ENCODE data around the gene HIP1.
A peak's percentile ranks its signal among the peaks of the same experiment; 100 is the strongest.
"Not testable (repeated sequence)": the region's sequence is repeated elsewhere in the genome, so short reads cannot be mapped to it uniquely, and the experiment has no call there.

HIP1 gene

DNA sequence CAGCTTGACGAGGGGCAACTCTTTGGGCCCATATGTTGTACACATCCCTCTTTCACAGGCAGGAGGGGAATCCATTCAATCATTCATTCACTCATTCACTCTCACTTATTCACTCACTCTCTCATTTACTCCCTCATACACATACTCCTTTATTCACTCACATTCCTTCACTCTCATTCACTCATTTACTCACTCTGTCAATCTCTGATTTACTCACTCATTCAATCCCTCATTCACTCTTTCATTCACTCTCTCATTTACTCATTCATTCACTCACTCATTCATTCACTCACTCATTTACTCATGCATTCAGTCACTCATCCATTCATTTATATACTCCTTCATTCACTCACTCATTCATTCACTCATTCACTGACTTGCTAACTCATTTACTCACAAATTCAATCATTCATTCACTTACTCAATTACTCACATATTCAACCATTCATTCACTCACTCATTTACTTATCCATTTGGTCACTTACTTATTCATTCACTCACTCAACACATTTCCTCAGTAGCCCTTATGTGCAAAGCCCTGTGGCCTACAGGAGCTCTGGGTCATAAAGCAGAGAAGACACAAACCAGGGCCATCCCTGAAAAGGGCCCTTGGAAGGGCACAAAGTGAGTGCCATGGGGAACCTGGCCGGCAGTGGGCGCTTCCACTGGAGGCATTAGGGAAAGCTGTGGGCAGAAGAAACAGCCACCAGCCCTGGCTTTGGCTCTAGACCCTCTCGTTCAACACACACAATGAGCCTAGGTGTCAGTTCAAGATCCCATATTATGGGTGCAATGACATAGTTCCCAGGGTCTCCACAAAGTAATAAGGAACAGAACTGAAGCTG is 26.0 kb downstream of the HIP1 start:
- no peak for DNase-seq

DNA sequence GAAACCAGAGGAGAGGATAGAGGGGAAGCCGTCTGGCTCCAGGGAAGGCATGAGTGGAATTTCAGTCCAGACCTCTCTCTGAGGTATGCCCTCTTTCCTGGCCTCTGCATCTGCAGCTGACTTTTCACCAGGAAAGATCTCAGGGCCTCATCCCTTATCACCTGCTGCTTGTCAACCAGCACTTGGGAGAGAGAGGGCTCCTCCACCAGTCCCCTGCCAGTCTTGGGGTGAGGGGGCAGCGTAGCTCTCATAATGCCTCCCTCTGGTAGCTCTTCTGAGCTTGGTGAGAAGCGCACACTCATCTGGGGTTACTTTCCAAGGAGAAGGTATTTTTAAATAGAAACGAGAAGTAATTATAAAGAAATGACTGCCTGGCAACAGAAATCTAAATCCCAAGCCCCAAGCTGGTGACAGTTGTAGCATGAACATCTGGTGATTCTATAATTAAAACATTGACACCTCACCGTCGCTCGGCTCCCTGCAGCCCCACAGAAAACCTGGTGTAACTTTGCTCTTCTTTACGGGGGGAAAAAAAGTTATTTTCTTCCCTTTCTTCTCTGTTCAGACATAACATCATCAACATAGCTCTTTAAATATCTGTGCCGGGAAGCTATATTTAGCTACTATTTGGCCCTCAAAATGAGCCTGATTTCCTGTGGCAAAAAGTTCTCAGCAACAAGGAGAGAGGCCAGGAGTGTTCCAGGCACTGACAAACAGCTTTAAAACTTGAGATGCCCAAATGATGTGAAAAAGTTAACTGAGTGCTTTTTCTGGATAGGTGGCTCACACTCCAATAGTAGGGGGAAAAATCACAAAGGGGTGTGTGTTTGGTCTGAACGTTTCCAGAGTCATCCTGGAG is 26.9 kb downstream of the HIP1 start:
- DNase-seq: peak; percentile 45

DNA sequence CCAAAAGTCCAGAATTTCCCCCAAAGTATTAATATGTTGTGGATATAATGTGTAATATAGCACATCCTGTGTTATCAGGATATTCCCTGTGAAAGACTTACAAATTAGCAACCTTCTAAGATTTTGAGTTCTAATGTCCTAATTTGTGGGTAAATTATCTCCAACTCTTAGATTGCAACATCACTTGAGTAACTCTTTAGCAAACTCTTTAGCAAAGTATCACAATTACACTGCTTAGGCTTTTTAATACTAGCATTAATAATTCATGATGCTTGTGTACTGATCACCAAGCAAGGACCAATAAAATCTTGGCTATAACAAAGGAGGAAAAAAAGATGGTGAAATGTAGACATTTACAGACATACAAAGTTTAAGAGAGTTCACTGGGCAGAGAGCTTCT is 27.7 kb downstream of the HIP1 start:
- DNase-seq: peak; percentile 30

DNA sequence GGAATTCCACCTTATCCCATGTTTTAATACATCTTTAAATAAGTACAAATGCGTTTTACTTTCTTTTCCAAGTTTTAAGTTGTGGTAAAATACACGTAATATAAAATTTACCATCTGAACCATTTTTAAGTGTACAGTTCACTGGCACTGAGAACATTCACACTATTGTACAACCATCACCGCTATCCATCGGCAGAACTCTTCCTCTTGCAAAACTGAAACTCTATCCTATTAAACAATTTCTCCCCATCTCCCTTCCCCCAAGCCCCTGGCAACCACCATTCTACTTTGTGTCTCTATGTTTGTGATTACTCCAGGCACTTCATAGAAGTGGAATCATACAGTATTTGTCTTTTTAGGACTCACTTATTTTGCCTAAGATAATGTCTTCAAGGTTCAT is 33.8 kb downstream of the HIP1 start:
- no peak for DNase-seq

DNA sequence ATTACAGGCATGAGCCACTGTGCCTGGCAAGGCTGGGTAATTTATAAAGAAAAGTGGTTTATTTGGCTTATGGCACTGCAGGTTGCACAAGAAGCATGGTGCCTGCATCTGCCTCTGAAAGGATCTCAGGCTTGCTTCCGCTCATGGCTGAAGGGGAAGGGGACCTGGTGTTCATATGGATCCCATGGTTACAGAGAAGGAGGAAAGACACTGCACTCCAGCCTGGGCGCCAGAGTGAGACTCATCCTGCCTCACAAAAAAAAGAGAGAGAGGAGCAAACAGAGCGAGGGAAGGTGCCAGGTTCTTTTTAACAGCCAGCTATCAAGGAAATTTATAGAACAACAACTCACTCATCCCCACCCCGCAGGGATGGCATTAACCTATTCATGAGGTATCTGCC is 36.2 kb downstream of the HIP1 start:
- no peak for DNase-seq

DNA sequence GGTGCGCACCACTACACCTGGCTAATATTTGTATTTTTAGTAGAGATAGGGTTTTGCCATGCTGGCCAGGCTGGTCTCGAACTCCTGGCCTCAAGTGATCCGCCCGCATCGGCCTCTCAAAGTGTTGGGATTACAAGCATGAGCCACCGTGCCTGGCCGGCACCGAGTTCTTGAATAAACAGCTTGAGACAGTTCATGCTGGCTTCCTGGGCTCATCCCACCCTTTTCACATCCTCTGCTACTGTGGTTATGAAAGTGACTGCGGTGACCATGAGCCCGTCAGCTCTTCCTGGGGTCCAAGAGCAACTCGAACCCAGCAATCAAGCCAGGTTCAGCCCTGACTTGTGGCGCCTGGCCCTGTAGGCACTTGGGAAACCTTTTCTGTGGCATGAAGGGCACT is 38.7 kb downstream of the HIP1 start:
- no peak for DNase-seq

DNA sequence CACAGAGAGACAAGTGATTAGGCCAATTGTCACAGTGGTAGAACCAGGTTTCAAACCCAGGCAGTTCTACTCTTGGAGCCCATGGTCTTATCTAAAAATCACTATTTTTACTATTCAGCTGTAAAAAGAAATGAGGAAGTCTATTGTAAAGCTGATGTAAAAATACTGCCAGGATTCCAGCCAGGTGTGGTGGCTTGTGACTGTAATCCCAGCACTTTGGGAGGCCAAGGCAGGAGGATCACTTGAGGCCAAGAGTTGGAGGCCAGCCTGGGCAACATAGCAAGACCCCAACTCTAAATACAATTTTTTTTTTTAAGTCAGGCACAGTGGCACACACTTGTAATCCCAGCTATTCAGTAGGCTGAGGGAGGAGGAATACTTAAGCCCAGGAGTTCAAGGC is 40.4 kb downstream of the HIP1 start:
- no peak for DNase-seq

DNA sequence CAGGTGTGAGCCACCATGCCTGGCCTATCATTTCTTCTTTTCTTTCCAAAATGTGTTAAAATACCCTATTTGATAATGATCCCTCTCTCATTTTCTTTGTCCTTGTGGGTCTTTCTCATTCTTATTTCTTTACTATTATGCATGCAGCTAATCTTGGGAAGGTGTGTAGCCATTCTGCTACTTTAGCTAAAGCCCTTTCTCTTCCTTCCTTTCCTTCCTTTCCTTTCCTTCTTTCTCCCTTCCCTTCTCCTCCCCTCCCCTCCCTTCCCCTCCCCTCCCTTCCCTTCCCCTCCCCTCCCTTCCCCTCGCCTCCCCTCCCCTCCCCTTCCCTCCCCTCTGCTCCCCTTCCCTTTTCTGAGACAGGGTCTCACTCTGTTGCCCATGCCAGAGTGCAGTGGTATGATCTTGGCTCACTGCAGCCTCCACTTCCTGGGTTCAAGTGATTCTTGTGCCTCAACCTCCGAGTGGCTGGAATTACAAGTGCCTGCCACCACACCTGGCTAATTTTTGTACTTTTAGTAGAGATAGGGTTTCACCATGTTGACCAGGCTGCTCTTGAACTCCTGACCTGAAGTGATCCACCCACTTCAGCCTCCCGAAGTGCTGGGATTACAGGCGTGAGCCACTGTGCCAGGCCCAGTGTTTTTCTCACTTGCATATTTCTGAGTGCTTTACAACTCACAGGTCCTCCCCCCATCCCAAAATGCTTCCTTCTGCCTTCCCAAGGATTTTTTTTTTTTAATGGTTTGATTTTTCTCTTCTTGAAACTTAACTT is 42.3 kb downstream of the HIP1 start:
- no peak for DNase-seq

DNA sequence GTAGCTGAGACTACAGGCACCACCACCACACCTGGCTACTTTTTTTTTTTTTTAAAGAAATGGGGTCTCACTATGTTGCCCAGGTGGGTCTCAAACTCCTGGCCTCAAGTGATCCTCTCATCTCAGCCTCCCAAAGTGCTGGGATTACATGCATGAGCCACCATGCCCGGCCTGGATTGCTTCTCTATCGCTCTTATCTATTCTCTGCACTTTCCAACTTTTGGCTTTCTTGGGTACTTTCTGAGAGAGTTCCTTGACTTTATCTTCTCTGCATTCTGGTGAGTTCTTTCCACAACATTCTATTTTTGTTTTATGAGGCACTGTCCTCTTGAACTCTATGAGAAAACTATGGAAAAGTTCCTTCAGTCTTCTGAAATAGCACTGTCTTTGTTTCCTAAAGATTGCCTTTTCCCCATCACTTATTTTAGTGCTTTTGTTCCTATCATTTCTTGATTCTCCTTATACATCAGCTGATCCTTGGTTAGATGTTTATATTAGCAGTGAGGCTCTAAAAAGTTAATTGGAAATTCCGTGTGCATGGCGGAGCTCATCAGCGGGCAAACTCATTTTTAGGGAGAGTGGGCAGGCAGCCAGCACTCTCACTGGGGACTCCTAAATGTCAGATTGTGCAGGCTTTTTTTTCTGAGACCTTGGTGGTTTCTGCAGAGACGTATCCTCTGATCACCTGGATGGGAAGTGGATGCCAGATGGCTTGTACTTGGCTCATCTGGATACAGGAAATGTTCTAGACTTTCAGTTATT is 43.9 kb downstream of the HIP1 start:
- peak; percentile 67 for DNase-seq

DNA sequence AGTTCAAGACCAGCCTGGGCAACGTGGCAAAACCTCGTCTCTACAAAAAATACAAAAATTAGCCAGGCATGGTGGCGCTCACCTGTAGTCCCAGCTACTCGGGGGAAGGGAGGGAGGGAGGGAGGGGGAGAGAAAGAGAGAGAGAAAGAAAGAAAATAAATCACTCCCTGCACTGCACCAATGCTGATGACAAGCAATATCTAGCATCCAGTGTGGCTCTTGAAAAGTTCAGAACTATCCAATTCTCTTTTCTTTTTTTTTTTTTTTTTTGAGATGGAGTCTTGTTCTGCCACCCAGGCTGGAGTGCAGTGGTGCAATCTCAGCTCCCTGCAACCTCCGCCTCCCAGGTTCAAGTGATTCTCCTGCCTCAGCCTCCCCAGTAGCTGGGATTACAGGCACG is 45.1 kb downstream of the HIP1 start:
- DNase-seq: not testable (repeated sequence)

DNA sequence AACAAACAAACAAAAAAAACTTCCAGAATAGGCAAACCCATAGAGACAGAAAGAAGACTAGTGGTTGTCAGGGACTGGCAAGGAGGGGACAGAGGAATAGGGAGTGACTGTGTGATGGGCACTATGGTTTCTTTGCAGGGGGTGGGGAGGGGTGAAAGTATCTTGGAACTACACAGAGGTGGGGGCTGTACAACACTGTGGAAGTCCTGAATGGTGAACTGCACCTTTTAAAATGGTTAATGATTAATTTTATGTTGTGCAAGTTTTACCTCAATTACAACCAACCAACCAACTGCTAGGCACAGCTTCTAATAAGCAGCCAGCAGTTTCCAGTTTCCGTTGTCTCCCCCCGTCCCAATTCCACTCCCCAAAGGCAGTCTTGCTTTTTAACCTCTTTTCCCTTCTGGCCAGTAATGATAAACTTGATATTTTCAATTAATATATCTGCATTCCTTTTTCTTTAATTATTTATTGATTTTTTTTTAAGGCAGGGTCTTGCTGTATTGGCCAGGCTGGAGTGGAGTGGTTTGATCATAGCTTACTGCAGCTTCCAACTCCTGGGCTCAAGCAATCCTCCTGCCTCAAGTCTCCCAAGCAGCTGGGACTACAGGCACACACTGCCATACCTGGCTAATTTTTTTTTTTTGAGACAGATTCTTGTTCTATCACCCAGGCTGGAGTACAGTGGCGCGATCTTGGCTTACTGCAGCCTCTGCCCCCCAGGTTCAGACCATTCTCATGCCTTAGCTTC is 46.8 kb downstream of the HIP1 start:
- no peak for DNase-seq

DNA sequence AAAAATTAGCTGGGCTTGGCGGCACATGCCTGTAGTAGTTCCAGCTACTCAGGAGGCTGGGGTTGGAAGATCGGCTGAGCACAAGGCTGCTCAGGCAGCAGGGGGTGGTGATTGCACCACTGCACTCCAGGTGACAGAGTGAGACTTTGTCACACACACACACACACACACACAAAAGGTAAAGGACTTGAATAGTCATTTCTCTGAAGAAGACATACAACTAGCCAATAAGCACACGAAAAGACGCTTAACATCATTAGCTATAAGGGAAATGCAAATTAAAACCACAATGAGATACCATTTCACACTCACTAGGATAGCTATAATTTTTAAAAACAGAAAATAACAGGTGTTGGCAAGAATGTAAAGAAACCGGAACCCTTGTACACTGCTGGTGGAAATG is 48.6 kb downstream of the HIP1 start:
- no peak for DNase-seq

DNA sequence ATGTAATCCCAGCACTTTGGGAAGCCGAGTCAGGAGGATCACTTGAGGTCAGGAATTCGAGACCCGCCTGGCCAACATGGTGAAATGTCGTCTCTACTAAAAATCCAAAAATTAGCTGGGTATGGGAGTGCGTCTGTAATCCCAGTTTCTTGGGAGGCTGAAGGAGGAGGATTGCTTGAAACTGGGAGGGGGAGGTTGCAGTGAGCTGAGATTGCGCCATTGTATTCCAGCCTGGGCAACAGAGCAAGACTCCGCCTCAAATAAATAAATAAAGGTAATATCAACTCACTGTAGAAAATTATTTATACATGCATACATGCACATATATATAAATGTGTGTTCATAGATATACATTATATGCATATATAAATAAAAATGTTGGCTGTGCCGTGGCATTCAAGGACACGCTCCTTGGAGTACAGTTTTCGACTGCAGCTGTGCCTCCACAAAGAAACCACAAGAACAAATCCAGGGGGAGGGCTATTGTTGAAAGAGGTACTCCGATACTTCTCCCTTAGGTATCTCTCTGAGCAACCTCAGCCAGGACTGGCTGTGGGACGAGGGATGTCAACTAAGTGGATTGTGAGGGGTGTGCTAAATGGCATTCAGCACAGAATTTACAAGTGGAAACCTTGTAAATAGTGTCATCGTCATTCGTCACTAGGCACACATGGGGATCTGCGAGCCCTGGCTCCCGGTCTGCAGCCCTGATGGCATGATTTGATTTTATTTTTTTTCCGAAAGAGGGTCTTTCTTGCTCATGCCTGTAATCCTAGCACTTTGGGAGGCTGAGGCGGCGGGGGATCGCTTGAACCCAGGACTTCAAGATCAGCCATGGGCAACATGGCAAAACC is 49.3 kb downstream of the HIP1 start:
- DNase-seq: no peak

DNA sequence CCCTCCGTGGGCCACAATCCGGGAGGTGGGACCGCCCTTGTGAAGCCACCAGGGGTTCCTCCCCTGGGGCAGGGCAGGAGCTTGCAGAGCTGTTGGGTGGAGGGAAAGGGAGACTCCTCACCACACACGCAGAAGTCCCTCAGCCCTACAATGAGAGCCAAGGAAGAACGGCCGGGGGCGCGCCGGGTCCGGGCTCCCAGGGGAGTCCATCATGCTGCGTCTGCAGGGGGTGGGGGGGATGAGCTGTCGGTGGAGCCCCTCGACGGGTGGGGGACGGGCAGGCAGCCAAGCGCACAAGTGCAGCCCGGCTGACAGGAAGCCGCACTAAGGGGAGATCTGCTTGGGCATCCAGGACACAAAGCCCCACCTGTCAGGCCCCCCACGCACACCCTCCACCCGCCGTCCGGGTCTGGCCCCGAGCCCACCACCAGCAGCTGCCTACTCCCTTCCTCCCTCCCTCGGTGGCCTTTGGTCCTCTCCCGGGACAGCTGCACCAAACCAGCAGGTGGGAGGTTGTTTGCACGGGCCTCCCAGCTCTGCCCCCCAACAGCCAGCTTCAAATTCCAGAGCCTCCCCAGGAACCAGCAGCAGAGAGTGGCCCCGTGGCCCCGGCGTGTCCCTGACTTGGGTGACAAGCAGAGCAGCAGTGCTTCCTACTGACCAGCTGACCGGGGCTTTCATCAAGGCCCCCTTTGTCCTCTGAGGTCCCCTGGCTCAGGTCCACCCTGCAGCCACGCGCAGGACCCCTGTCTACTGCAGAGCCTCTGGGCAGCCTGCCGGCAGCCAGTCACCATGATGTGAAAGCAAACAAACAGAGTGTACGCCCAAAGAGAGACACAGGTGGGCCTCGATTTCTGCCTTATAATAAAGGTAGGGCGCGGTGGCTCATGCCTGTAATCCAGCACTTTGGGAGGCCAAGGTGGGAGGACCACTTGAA is 50.3 kb downstream of the HIP1 start:
- no peak for DNase-seq

DNA sequence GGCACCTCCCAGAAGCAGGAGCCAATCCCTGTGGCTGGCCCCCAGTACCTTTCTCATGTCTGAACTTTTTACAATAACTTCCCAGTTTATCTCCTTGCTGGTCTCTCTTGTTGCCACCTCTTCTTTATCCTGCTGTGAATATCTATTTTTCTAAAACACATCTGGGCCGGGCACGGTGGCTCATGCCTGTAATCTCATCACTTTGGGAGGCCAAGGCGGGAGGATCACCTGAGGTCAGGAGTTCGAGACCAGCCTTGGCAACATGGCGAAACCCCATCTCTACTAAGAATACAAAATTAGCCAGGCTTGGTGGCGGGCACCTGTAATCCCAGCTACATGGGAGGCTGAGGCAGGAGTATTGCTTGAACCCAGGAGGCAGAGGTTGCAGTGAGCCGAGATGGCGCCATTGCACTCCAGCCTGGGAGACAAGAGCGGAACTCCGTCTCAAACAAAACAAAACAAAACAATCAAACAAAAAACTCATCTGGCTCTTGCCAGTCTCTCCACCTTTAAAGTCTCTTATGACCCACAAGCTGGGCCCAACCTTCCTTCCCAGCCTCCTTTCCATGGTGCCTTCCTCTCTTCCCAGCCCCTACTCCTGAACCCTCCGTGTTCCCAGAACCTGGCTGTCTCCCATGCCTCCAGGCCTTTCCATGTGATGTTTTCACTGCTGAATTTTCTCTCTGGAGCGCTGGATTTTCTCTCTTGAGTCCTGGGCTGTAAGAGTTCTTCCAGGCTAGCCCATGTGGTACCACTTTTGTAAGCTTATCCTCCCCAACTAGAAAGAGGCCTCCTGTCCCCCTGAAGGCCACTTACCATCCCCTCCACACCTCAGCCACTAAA is 51.3 kb downstream of the HIP1 start:
- DNase-seq: no peak

DNA sequence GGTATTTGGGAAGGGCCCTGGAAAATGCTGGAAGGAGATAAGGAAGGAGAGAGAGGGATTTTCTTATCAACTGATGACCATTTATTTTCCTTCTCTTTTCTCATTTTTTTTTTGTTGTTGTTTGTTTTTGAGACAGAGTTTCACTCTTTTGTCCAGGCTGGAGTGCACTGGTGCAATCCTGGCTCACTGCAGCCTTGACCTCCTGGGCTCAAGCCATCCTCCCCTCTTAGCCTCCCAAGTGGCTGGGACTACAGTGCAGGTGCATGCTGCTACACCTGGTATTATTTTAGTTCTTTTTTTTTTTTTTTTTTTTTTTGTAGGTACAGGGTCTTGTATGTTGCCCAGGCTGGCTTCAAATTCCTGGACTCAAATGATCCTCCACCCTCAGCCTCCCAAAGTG is 52.2 kb downstream of the HIP1 start:
- no peak for DNase-seq

DNA sequence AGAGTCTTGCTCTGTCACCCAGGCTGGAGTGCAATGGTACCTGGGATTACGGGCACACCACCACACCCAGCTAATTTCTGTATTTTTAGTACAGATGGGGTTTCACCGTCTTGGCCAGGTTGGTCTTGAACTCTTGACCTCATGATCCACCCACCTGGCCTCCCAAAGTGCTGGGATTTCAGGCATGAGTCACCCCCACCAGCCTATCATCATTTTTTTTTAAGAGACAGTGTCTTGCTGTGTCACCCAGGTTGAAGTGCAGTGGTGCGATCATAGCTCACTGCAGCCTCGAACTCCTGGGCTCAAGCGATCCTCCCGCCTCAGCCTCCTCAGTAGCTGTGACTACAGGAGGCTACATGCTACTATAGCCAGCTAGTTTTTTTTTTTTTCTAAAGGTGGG is 56.7 kb downstream of the HIP1 start:
- DNase-seq: not testable (repeated sequence)

DNA sequence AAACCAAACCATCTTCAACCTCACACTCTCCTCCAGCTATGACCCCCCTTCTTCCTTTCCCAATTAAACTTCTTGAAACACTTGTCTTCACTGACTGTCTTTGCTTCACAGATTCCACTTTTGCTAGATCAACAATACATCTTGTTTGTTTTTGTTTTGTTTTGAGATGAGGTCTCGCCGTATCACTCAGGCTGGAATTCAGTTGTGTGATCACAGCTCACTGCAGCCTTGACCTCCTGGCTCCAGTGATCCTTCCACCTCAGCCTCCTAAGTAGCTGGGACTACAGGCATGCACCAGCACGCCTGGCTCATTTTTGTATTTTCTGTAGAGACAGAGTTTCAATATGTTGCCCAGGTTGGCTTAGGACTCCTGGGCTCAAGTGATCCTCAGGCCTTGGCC is 59.7 kb downstream of the HIP1 start:
- no peak for DNase-seq

DNA sequence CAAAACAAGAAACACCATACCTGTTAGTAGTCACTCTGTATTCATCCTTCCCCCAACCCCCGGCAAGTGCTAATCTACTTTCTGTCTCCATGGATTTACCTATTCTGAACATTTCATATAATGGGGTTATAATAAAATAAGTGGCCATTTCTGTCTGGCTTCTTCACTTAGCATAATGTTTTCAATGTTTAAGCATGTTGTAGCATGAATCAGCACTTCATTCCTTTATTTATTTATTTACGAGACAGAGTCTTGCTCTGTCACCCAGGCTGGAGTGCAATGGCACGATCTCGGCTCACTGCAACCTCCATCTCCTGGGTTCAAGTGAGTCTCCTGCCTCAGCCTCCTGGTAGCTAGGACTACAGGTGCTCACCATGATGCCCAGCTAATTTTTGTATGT is 69.2 kb downstream of the HIP1 start:
- DNase-seq: no peak
